Peyer's patch (tissue), 4 donors: ENCODE measurements around the gene AGAP1. TPM values are rescaled to one million over a fixed set of nuclear protein-coding genes. Genes with fewer than 3 reads are reported as not detected.

Experiments
- DNase-seq, 3 donors: peaks; one replicate each; pipeline ENCODE4 v3.0.0-alpha.2; 2017 to 2019
- H3K27ac ChIP-seq, 4 donors: fragments of 200-600 bp; sonication (generic); one replicate each; pipeline ENCODE4 v1.5.1; 2016 to 2019
- H3K27me3 ChIP-seq, 2 donors: fragments of 200-600 bp; sonication (generic); one replicate each; pipeline ENCODE4 v1.5.1; 2019
- H3K36me3 ChIP-seq, 3 donors: fragments of 200-600 bp; sonication (generic); one replicate each; pipeline ENCODE4 v1.5.1; 2016 to 2019
- H3K4me1 ChIP-seq, 4 donors: fragments of 200-600 bp; sonication (generic); one replicate each; pipeline ENCODE4 v1.5.1; 2016 to 2019
- H3K4me3 ChIP-seq, 4 donors: fragments of 200-600 bp; sonication (generic); 1 replicate in 3 of 4; 2 replicates in 1 of 4; pipeline ENCODE4 v1.5.1; 2016 to 2019; ENCODE audit warnings: mild to moderate bottlenecking in 1 of 4
- H3K9me3 ChIP-seq, 4 donors: fragments of 200-600 bp; sonication (generic); one replicate each; pipeline ENCODE4 v1.5.1; 2016 to 2019; ENCODE audit warnings: mild to moderate bottlenecking in 1 of 4
- CTCF ChIP-seq, 6 experiments: fragments of 450-650 bp in 4 of 6; fragments of 200-600 bp in 2 of 6; sonication (generic) in 1 of 6; IDR thresholded peaks; one replicate each; pipeline ENCODE4 v1.5.1; 2017 to 2019; ENCODE audit warnings: antibody characterized with exemption in 6 of 6, mild to moderate bottlenecking in 3 of 6, moderate library complexity in 1 of 6
- POLR2A ChIP-seq, 2 donors: fragments of 450-650 bp; IDR thresholded peaks; one replicate each; pipeline ENCODE4 v1.5.1; 2017; ENCODE audit warnings: antibody characterized with exemption in 2 of 2, mild to moderate bottlenecking in 2 of 2, moderate library complexity in 2 of 2
- total RNA-seq, 4 donors: library from RNA; depleted of rRNA; stranded (reverse); fragments of >200 nt; gene quantifications; one replicate each; pipeline ENCODE4 v1.1.0, GENCODE V29; 2016

Gene AGAP1
- total RNA-seq, 4 donors from 2014 or later = 55.7 to 79.1 (median 66.9) TPM

- TF ChIP-seq CTCF (IDR thresholded peaks at IDR 0.05) = no peak
- TF ChIP-seq POLR2A (IDR thresholded peaks at IDR 0.05) = no peak
- no peaks in the 10 kb centered on the region for H3K9me3 ChIP-seq
- H3K27ac ChIP-seq = no peak overlapping the region
- no peak overlapping the region for H3K4me3 ChIP-seq
- DNase-seq = no peak
- H3K4me1 ChIP-seq = no peaks in the 10 kb centered on the region
- H3K36me3 ChIP-seq = peaks cover 0 to 4% (median 0%) of the 10 kb centered on the region in 3 donors
- H3K27me3 ChIP-seq = no peaks in the 10 kb centered on the region
These were observed 496.5 kb downstream of the AGAP1 start for GRCh38 chr2:235990344-235990743.

GRCh38 chr2:235992024-235992423, 498.2 kb downstream of the AGAP1 start:
- H3K4me1 ChIP-seq = no peaks in the 10 kb centered on the region
- peaks cover 0 to 4% (median 0%) of the 10 kb centered on the region in 3 donors for H3K36me3 ChIP-seq
- H3K4me3 ChIP-seq = no peak overlapping the region
- DNase-seq = no peak
- no peaks in the 10 kb centered on the region for H3K9me3 ChIP-seq
- H3K27ac ChIP-seq = no peak overlapping the region
- TF ChIP-seq POLR2A (IDR thresholded peaks at IDR 0.05) = no peak
- TF ChIP-seq CTCF (IDR thresholded peaks at IDR 0.05) = no peak
- no peaks in the 10 kb centered on the region for H3K27me3 ChIP-seq

- no peak for DNase-seq
- H3K36me3 ChIP-seq = peaks cover 0 to 4% (median 0%) of the 10 kb centered on the region in 3 donors
- H3K9me3 ChIP-seq = no peaks in the 10 kb centered on the region
- no peaks in the 10 kb centered on the region for H3K27me3 ChIP-seq
- no peak overlapping the region for H3K4me3 ChIP-seq
- no peaks in the 10 kb centered on the region for H3K4me1 ChIP-seq
- TF ChIP-seq CTCF (IDR thresholded peaks at IDR 0.05) = no peak
- TF ChIP-seq POLR2A (IDR thresholded peaks at IDR 0.05) = no peak
- H3K27ac ChIP-seq = no peak overlapping the region
These were observed 502.6 kb downstream of the AGAP1 start for GRCh38 chr2:235996419-235996818.

- H3K36me3 ChIP-seq = peaks cover 0 to 3% (median 0%) of the 10 kb centered on the region in 3 donors
- no peaks in the 10 kb centered on the region for H3K4me1 ChIP-seq
- TF ChIP-seq CTCF (IDR thresholded peaks at IDR 0.05) (no peak), POLR2A (IDR thresholded peaks at IDR 0.05) (no peak)
- no peak overlapping the region for H3K27ac ChIP-seq
- no peaks in the 10 kb centered on the region for H3K27me3 ChIP-seq
- DNase-seq = no peak
- no peaks in the 10 kb centered on the region for H3K9me3 ChIP-seq
- no peak overlapping the region for H3K4me3 ChIP-seq
These were observed 505.2 kb downstream of the AGAP1 start for GRCh38 chr2:235999011-235999410.

- no peak overlapping the region for H3K27ac ChIP-seq
- no peak for DNase-seq
These were observed 507.5 kb downstream of the AGAP1 start for GRCh38 chr2:236001166-236001828.

GRCh38 chr2:236001854-236002253, 508.0 kb downstream of the AGAP1 start:
- H3K27ac ChIP-seq = no peak overlapping the region
- DNase-seq = no peak
- H3K9me3 ChIP-seq = no peaks in the 10 kb centered on the region
- H3K4me3 ChIP-seq = no peak overlapping the region
- peaks cover 0 to 3% (median 0%) of the 10 kb centered on the region in 3 donors for H3K36me3 ChIP-seq
- H3K27me3 ChIP-seq = no peaks in the 10 kb centered on the region
- TF ChIP-seq POLR2A (IDR thresholded peaks at IDR 0.05) (no peak), CTCF (IDR thresholded peaks at IDR 0.05) (no peak)
- no peaks in the 10 kb centered on the region for H3K4me1 ChIP-seq

More at GRCh38 chr2:236001166-236001828, 507.5 kb downstream of the AGAP1 start:
- Histone ChIP-seq H3K27me3 (no peaks in the 10 kb centered on the region), H3K9me3 (no peaks in the 10 kb centered on the region), H3K4me1 (no peaks in the 10 kb centered on the region), H3K36me3 (peaks cover 0 to 3% (median 0%) of the 10 kb centered on the region in 3 donors), H3K4me3 (no peak overlapping the region)
- TF ChIP-seq POLR2A (IDR thresholded peaks at IDR 0.05) = no peak
